C1 segment of cervical spinal cord (tissue), 14 donors: Measurements from ENCODE around the gene OSBPL2.

Source experiments
- DNase-seq, 14 donors: peaks; one replicate each; lab custom pipeline; 2025; lab: John Stamatoyannopoulos, UW

Gene OSBPL2

DNA sequence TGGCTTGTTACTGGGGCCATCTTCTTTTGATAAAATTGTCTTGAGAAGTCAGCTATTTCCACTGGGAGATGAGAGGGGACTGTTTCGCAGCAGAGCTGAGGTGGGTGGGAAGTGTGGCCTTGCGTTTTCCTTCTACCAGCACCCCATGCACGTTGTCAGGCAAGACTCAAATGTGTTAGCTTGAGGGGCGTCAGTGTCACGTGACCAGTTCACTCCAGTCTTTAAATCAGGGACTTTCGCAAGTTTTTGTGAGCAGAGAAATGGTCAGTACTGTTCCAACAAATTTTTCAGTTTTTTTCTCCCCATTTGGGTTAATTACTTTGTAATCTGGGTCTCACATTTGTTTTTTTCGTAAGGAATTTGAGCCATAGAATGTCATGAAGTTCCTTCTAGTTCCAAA lies 43.8 kb downstream of the OSBPL2 start:
- DNase-seq = no peak

DNA sequence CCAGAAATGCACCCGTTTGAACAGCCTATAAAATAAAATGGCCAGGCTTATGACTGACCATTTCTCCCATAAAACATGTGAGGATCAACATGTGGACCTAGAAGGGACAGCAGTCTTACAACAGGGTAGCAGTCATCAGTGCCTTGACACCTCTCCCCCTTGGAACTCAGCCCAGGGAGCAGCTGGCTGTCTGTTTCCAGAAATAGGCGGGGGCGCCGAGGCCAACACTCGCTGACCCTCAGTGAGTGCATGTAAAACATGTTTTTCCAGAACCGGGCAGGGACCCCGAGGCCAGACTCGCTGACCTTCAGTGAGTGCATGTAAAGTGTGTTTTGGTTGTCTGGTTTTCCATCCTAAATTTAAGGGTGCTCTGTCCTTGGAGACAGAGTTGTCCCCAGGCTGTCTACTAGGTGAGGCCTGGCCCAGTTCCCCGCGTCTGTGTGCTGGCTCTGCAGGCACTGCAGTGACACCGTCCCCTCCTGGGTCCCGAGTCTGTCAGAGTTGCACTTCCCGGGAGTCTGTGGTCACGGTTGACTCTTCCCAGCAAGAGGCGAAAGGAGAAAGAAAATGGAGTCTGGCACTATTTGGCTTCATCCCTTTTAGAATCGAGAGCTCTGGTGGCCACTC lies 44.7 kb downstream of the OSBPL2 start:
- DNase-seq = no peak

DNA sequence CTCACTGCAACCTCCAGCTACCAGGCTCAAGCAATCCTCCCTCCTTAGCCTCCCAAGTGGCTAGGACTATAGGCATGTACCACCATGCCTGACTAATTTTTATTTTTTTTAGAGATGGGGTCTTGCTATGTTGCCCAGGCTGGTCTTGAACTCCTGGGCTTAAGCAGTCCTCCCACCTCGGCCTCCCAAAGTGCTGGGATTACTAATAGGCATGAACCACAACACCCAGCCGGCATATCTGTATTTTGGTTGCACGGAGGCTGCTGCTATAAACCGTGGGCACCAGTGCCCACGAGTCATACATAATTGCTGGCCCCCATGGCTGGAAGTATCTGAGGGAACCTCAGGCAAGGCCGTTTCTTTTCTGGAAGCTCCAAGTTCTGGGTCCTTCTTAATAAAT lies 46.1 kb downstream of the OSBPL2 start:
- DNase-seq = no peak

DNA sequence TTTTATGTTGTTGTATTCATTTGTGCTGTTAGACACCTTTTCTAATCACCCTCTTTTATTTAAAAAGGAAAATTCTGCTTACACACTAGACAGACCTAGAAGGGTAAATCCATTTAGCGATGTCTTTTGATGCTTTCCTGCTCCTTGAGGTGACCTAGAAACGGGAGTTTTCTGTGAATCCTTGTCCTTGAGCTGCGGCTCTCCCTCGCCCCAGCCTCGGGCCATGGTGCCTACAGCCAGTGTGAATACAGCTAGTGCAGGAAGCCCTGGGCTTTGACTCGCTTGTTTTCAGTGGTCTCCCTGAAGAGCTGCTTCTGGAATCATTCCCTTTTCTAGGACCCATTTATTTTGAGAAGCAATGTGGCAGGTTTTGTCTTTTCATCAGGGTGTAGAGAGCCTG lies 46.8 kb downstream of the OSBPL2 start:
- no peak for DNase-seq

DNA sequence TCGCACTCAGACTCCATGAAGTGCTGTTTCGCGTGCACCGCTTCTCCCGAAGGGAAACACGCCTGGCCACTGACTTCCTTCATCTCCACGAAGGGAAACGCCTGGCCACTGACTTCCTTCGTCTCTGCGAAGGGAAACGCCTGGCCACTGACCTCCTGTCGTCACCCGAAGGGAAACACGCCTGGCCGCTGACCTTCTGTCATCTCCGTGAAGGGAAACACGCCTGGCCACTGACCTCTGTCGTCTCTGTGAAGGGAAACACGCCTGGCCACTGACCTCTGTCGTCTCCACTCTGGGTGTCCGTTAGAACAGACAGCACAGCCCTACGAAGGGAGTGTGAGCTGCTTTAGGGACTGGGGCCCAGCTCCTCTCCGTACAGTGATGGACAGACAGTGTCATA lies 47.4 kb downstream of the OSBPL2 start:
- no peak for DNase-seq

DNA sequence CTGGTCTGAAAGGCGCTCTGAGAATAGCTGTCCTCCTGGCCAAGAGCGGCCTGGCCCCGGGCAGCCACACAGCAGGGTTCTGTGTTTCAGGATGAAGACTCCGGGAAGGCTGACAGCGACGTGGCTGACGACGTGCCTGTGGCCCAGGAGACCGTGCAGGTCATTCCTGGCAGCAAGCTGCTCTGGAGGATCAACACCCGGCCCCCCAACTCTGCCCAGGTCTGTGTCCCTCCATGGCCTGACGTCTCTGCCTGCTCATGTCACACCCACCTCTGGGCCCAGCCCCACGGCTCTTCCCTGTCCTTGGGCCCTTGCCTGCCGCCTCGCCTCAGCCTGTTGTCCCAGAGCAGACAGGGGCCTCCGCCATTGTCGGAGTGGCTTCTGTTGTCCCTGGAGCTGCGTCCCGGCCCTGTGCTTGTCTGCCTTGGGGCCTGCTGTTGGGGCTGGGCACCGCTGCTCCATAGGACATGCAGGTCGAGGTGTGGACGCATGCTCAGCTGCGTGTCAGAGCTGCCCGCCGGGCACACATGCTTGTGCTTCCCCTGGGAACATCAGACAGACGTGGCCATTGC lies 48.3 kb downstream of the OSBPL2 start:
- DNase-seq = peak in 1 of 14 donors; percentile 69

DNA sequence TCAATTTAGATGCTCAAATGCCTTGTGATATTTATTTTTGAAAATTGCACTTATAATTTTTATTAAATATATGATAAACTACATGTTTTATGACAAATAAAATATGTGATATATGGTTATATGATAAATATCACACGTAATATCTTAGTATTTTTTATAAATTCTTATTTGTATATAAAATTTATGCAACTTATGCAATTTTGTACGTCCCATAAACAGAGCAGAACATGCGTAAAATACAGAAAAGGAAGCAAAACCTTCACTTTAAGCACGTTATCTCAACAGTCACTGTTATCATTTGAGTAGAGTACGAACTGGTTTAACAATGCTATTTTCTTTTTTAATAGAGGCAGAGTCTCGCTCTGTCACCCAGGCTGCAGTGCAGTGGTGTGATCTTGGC lies 48.8 kb downstream of the OSBPL2 start:
- DNase-seq = no peak

DNA sequence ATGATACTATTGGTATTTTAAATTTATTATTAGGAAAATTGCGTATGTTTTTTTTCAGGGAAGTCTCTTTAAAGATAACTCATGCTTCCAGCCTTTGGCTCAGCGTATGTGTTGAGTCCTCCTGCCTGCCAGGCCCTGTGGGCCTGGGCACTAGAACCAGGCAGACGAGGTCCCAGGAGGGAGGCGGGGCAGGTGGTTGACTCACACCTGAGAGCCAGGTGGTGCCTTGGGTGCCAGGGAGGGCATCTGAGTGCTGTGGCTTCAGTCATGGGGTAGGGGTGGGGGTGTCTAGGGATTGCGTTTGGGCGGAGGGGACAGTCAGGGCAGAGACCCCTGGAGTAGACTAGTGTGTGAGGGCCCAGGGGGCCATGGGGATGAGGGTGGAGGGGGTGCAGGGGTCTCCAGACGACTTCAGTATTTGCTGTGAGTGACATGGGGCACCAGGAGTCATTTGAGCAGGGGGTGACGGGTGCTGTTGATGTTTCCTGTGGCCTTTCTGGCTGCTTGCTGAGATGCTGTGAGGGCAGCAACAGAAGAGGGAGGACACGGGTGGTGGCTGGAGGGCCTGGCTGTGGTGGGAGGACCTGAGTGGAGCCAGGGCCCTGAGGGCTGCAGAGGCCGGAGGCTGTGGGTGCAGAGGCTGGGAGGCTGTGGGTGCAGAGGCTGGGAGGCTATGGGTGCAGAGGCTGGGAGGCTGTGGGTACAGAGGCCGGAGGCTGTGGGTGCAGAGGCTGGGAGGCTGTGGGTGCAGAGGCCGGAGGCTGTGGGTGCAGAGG lies 49.6 kb downstream of the OSBPL2 start:
- no peak for DNase-seq

DNA sequence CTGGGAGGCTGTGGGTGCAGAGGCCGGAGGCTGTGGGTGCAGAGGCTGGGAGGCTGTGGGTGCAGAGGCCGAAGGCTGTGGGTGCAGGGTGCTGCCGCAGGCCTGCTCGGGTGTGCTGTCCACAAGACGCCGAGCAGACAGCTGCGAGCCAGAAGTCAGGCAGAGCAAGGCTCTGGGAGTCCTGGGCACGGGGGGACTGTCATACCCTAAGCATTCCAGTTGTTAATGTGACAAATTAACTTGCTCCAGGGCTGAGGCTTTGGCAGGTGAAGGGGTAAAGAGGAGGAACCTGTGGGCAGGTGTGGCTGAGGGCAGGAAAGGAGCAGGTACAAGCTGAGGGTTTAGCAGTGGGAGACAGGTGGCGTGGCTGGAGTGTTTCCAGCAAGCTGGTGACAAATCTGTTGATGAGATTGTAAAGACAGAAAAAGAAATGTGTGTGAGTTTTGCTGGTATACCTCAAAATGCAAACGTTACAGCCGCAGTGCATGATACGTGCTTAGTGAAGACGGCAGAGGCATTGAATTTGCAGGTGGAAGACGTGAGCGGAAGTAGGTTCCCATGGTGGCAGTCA lies 50.3 kb downstream of the OSBPL2 start:
- peak in 1 of 14 donors; percentile 70 for DNase-seq

DNA sequence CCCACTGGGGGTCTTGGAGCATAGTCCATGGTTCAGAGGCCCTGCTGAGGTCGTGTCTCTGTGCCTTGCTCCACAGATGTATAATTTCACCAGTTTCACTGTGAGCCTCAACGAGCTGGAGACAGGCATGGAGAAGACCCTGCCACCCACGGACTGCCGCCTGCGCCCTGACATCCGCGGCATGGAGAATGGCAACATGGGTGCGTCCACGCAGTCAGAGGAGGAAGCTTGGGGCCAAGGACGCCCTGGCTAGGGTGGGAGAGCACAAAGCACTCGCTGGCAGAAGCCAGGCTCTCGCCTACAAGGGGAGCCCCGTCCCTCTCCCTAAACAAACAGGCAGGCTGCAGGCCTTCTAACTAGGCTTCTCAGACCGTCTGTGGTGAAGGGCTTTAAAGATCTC lies 50.8 kb downstream of the OSBPL2 start:
- no peak for DNase-seq

DNA sequence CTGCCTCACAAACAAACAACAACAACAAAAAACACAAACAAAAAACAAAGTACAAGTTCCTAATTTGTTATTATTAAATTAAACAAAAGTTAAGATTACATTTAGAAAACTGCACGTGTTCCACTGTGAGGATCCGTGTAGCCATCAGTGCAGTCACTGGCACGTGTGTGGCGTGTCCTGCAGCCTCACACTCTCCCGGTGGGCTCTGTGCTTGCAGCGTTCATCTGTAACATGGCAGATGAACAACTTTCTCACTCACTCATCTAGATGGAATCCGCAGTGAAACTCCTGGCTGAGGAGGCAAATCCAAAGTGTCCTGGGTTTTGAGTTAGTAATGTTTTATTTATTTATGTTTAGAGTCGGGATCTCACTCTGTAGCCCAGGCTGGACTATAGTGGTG lies 51.6 kb downstream of the OSBPL2 start:
- DNase-seq = no peak

DNA sequence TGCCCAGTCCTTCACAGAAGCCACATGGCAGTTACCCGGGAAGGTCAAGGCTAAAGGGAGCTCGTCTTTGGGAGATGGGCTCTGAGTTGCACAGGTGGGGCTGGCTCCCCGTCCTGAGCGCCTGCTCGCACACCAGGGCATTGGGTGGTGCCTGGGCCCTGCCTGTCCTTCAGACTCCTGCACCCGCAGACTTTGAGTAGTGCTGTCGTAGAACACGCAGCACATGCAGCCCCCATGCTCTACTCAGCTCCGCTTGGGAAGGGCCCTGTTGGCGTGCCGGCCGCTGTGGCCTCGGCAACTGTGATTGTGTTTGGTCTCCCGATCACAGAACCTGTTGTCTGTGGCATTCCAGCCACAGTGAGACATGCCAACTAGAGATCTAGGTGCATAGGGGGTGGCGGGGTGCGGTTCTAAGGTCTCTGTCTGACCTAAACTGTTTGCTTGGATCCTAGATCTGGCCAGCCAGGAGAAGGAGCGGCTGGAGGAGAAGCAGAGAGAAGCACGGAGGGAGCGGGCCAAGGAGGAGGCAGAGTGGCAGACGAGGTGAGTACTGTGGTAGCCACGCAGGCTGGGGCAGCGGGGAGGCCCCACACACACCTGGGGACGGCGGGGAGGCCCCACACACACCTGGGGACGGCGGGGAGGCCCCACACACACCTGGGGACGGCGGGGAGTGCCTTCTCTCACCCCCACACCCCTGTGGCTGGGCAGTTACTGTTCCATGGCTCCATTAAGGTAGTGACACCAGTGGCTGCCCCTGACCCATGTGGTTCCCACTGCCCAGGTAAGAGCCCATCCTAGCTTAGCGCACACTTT lies 53.1 kb downstream of the OSBPL2 start:
- no peak for DNase-seq

DNA sequence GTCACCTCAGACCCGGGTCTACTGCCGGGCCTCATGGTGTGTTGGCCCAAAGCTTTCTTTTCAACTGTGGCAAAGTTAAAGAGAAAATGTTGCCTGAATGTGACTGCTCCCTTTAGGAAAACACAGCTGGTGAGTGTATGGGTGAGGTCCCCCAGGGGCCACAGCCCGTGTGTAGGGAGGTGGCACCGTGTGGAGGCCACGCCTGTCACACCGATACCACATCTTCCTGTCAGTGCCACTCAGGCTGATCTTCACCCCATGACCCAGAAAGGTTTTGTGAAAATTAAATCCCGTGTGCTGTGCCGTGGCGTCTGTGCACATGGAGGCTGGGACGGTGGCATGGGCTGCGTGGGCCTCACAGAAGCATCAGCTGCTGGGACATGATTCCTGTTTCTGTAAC lies 53.8 kb downstream of the OSBPL2 start:
- no peak for DNase-seq

DNA sequence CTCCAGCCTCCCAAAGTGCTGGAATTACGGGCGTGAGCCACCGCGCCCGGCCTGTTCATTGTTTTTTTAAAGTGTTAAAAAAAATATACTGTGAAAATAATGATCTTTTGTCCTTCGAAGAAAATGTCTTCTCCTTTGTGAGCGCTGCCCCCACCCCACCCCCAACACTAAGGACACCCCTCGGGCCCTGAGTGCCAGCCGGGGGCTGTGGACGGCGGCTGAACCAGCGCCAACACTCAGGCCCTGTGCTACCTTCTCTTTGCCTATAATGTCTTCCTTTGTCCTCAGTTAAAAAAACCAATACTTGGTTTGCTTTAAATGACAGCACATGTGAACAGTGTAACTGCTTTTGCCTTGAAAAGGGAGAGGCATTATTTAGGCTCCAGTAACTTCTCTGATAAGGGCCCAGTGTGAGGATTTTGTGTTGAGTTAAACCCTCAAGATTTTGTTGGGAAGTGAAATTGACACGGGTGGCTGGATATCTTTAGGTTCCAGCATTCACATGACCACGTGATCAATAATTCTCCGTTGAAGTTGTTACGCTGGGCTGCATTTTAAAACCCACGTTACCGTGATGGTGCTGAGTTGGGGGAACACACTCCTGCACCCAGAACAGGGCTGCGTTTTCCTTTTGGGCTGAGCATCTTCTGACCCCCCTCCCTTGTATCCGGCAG lies 54.9 kb downstream of the OSBPL2 start:
- DNase-seq = no peak

DNA sequence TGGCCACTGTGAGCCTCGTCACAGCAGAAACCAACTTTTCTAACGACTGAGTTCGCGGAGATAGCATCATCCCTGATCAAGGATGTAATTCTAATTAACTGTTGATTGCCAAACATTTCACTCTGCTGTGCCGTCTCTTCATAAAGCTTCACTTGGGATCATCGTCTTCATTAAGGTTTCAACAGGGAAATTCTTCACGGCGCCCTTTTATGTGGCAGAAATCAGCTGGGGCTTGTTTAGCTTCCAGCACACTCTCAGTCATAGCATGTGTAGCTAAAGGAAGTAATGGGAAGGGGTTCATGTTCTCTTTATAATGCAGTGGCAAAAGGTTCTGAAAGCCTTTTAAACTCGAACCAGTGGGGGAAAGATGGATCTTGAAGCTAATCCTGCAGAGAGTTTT lies 55.6 kb downstream of the OSBPL2 start:
- no peak for DNase-seq

DNA sequence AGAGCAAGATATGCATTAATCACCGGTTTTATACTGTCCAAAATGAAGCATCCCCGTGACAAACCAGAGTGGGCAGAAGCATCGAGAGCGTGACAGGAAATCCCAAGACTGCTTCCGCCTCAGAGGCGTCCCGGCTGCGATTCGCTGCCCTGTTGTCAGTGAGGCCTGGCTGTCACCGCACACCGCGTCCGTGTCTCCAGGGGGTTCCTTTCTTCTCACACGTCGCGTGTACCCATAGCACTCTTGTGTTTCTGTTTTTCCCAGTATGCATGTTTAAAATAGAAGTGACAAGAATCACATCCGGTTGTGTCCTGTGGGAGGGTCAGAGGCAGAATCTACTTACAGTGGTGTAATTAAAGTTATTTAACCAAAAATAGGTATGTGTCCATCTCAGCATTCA lies 56.2 kb downstream of the OSBPL2 start:
- DNase-seq = no peak

DNA sequence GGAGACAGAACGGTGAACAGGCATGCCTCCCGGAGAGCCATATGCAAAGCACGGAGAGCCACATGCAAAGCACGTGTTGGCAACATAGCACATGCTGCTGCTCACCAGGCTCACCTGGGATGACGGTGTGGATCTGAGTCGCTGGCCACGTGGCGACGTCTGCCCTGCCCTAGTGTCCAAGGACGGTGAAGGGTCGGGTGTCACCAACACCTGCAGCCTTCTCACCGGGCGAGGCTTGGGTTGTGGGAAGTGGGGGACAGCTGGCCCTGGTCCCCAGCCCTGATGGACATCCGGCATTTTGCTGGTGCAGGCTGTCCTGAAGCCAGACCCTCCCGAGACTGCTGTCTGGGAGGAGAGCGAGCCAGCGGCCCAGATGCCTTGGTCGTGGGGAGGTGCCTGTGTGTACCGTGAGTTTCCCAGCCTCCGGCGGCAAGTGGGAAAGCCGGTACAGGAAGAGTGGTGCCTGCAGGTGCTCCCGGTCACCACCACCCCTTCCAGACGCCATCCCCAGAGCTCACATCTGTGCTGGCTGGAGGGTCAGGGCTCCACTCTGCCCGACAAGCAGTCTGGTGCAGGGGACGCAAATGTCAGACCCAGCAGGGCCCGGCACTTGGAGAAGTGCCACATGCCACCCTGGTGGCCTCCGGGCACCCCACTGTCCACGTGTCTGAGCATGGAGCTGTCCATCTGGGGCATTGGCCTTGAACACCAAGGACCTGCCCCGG lies 58.6 kb downstream of the OSBPL2 start:
- no peak for DNase-seq

DNA sequence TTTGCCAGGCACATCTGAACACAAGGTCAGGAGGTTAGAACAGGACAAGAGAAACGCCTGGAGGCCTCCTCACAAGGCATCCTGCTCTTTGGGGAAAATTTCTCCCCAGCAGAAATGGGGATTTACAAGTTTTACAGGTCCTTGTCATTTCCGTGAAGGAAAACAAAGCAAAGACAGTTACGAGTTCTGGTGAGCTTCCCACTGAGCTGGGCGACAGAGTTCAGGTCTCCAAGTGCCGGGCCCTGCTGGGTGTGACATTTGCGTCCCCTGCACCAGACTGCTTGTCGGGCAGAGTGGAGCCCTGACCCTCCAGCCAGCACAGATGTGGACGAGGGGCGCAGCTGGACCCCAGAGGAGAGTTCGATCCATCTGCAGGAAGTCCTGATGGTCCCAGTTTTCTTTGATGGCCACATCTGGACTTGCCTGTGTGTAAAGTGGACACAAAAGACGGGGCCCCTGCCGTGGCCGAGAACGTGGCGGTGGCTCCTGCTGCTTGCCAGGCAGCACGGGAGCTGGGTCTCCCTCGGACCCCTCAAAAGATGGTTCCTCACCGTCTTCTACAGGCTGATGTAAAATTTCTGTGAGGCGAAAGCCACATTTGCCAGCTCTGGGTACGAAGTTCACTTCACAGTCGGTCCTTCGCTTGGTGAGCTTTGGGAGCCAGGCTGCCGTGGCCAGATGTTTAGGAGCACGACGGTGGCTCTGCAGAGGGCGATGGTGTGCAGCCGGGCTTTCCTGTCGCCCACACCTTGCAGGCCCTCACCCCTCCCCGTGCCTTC lies 59.3 kb downstream of the OSBPL2 start:
- no peak for DNase-seq

DNA sequence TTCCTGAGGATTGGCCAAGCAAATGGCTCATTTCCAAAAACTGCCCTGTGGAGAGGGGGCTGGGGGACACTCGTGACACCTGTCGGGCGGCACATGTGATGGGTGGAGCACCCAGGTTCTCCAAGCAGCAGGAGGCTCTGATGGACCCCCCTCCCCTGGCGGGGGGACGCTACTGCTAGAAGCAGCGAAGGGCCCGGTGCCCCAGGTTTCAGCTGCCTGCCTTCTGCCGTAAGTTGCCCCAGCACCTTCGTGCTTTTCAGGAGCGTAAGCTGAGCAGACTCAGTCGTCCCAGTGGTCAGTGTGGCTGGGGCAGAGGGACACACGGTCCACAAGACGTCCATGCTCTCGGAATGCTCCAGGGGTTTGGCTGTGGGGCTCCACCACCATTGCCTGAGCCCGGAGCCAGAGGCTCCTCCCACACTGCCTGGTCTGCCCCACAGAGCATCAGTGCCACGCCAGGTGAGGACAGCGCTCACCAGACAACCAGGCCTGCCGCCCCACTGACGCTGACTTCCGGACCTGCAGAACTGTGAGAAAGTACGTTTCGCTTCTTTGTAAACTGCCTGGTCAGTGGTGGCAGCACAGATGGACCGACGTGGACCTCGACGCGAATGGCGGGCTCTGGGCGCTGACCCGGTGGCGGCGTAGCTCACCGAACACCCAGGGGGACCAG lies 60.4 kb downstream of the OSBPL2 start:
- no peak for DNase-seq
